Limb (tissue), 2 donors: ENCODE results near the gene PAH.

Experiments
- DNase-seq, 2 donors: peaks; one replicate each; pipeline ENCODE4 v3.0.0-alpha.2; 2016; ENCODE audit errors: extremely low spot score in 2 of 2

The PAH gene

DNA sequence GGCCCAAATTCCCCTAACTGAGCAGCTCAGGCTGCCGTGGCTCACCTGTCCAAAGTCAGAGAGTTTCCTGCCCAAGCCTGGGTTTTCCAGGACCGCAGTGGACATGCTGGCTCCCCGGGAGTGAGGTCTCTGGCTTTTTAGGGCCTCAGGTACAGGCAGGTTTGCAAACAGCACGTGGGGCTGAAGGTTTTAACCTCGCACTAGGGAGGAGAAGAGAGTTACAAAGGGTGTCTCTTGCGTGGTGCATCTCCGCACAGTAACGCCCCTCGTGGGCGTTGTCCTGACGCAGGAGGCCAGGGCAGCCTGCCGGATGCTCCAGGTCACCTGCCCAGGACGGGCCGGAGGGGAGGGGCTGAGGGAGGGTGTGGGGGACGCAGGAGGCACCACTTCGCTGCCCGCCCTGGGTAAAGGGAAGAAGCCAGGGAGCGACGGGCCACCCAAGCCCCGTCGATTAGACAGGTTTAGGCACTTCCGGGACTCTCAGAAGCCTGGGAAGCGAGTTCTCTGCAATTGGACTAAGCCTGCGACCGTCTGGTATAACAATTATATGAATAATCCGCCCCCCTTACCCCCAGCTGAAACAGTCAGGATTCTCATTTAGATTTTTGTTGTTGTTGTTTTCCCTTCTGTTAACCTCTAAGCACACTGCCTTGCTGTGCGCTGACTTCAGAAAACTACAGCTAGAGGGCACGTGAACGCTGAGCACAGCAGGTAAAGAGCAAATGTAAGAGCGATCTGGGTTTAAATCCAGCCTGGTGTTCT, at the start of gene PAH:
TSS of gene PAH (minus strand) at position 219 of the 762 bp plus-strand sequence. CDS start at position 105, 114 bp downstream.
- no peak for DNase-seq

DNA sequence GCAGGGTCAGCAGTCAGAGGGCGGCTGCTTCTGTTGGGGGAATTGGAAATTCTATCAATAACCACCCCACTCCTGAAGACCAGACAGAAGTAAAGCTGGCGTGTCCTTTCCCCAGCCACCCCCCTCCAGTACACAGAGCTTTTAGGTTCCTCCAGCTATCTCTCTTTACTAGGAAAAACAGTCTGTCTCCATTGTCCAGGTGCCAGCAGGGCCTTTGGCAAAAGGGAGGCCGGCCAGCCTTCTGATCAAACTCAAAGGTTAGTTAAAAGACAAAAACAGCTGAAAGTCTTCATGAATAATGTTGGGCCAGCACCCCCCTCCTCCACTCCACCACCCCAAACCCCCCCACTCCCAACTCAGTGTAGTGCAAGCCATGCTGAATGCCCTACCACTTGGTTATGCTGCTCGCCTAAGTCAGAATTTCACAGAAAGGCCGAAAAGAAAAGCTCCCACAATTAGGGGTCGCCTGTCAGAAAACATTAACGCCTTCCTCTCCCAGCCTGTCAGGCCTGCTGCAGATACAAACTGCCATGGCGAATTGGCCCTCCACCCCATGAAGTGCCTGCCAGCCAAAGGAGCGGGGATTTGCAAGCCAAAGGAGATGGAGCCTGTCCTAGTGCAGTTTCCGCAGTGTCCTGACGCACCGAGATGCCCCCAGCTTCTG, 49.3 kb upstream of the PAH start:
- DNase-seq = no peak

DNA sequence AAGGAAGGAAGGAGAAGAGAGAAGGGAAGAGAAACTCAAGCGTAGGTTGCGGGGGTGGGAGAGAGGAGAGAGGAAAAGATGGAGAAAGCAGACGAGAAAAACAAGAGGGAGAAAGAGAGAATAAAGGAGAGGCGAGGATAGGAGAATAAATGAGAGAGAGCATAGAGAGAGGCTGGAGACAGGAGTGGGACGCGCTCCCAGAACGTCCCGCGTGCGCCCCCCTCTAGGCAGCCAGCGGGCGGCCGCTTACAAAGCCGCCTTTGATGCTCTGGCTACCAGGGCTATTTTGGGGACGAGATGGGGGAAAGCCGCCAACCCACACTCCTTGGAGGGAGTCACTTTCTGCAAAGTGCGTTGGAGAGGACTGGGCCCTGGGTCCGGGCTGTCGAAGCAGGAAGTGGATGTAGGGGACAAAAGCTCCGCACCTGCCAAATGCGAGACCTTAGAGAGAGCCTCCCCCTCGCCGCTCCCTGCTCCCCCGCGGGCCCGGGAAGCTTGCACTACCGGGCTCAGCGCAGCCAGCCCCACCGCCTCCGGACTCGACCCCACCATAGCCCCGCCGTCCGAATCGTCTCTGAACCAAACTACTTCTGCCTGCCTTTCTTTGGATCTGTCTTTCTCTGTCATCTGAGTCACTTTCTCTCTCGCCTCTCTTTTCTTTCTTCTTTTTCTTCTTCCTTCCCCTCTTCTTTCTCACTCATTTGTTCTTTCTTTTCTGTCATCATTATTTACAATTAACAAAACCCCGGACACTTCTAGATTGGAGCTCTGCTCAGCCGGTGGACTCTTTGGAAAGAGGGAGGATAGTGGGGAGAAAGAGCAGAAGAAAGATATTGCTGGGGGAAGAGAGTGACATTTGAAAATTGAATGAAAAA, 48.5 kb upstream of the PAH start:
- peak in 1 of 2 donors; percentile 51 for DNase-seq

DNA sequence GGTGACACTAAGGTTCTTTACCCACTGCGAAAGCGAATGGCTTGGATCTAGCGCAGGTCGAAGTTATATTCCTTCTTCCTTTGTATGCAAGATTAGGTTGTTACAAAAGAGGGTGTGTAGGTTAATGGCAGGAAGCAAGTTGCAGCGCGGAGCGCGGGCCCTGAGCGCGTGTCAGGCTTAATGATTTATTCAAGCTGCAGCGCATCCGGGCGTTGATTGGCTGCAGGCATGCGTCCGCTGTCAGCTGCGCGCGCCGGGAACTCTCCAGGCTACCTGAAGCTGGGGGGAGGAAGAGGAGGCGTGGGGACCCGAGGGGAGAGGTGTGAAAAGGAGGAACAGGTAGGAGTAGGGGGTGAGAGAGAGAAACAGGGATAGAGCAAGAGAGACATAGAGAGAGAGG, 47.8 kb upstream of the PAH start:
- peak in 1 of 2 donors; percentile 60 for DNase-seq

DNA sequence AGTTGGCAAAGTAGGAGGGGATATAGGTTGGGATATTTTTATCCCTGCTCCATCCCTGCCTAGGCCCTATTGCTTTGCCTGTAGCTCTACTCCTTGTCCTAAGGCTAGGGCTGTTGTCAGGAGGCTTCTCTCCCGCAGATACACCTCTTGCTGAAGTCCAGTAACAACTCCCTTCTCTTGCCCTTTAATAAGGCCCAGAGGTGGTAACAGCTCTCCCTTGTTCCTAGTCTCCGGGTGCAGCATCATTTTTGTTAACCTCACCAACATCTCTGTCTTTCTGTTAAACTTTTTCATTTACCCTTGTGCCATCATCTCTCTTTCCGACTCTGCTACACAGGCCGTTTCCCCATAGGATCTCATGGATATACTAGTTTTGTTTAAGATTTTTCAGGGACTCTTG, 46.8 kb upstream of the PAH start:
- DNase-seq = no peak

DNA sequence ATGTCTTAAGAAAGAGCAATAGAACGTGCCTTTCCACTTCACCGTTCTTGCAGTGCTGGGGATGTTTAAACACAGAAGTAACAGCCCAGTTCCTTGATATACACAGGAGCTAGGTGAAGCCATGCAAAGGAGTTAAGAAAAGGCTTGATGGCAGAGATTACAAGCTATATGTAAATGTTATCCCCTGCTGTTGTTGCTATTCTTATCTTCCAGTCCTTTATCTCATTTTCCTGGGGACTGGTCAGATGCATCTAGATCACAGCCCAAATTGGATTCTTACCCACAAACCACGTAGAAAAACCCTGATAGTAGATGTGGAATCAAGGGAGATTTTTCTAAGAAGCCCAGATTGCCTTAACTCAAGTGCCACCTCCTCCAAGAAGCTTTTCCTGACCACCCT, 45.9 kb upstream of the PAH start:
- no peak for DNase-seq

DNA sequence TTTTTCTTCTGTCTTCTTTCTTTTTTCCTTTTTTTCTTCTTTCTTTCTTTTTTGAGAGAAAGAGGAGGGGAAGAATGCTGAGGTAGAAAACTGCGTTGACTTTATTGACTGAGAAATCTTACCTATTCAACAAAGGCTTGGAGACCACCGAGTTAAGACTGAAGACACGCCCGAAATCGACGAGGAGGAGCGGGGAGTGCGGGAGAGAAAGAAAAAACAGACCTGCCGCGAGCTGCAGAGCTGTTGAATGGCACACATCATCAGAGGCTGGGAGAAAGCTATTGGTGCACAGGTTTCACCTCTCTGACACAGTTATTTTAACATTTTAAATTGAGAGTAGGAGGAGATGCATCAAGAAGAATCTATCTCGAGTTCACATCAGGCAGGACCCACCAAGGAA, 45.5 kb upstream of the PAH start:
- DNase-seq = no peak

DNA sequence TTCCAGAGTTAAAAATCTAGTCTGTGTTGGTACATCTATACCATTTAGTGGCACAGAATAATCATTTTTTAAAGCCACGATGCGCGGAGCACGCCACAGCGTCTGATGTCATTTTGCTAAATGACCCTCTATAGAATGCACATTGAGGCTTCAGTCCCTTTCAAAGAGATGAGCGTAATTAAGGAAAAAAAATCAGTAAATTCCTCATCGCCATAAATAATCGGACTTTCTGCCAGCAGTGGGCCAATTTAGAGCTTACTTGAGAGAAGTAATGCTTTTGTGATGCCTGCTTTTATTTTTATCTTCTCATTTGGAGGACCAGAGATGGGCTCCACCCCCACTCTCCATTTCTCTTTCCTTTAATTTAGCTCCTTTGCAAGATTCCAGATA, 44.4 kb upstream of the PAH start:
- no peak for DNase-seq

DNA sequence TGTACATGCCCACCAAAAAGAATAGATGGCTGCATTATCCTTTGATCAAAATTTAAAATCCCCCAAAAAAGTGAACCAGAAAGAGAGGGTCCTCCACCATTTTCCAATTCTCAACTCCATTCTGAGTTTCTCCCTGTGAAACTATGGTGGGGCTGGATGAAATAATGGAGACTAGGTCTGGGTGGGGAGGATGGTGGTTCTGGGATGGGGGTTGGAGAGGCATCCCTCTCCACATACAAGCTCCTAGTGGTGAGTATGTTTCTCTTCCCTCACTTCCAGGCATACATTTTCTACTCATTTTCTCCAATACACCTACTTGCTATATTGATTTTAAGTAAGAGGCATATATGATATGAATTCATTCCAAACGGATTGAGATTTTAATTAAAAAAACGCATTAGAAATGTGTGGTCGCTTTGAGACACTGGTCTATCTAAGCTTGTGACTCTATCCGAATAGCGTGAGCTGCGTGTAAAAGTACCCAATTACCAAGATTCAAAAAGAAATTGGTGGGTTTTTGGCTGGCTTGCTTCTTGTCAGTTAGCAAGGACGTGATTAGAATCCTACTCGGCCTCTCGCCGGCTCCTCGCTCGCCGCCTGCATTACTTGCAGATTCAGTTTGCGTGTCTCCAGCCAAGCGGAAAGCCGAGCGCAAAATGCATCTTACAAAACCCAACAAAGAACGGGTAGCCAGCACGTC, 43.9 kb upstream of the PAH start:
- peak in 1 of 2 donors; percentile 66 for DNase-seq

DNA sequence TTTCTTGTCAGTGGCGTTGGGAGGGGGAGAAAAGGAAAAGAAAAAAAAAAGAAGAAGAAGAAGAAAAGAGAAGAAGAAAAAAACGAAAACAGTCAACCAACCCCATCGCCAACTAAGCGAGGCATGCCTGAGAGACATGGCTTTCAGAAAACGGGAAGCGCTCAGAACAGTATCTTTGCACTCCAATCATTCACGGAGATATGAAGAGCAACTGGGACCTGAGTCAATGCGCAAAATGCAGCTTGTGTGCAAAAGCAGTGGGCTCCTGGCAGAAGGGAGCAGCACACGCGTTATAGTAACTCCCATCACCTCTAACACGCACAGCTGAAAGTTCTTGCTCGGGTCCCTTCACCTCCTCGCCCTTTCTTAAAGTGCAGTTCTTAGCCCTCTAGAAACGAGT, 42.3 kb upstream of the PAH start:
- DNase-seq = no peak

DNA sequence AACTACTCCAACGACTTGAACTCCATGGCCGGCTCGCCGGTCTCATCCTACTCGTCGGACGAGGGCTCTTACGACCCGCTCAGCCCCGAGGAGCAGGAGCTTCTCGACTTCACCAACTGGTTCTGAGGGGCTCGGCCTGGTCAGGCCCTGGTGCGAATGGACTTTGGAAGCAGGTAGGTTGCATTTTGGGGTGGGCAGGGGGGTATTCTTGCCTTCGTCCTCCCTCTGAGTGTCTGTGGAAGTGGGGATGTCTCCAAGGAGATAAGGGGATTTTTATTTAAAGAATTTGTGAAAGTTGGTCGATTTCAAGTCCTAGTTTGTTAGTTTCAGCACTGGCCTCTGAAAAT, 41.8 kb upstream of the PAH start:
- DNase-seq = no peak

DNA sequence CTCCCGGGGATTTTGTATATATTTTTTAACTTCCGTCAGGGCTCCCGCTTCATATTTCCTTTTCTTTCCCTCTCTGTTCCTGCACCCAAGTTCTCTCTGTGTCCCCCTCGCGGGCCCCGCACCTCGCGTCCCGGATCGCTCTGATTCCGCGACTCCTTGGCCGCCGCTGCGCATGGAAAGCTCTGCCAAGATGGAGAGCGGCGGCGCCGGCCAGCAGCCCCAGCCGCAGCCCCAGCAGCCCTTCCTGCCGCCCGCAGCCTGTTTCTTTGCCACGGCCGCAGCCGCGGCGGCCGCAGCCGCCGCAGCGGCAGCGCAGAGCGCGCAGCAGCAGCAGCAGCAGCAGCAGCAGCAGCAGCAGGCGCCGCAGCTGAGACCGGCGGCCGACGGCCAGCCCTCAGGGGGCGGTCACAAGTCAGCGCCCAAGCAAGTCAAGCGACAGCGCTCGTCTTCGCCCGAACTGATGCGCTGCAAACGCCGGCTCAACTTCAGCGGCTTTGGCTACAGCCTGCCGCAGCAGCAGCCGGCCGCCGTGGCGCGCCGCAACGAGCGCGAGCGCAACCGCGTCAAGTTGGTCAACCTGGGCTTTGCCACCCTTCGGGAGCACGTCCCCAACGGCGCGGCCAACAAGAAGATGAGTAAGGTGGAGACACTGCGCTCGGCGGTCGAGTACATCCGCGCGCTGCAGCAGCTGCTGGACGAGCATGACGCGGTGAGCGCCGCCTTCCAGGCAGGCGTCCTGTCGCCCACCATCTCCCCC, 41.2 kb upstream of the PAH start:
- DNase-seq = peak; percentile 32 to 71

DNA sequence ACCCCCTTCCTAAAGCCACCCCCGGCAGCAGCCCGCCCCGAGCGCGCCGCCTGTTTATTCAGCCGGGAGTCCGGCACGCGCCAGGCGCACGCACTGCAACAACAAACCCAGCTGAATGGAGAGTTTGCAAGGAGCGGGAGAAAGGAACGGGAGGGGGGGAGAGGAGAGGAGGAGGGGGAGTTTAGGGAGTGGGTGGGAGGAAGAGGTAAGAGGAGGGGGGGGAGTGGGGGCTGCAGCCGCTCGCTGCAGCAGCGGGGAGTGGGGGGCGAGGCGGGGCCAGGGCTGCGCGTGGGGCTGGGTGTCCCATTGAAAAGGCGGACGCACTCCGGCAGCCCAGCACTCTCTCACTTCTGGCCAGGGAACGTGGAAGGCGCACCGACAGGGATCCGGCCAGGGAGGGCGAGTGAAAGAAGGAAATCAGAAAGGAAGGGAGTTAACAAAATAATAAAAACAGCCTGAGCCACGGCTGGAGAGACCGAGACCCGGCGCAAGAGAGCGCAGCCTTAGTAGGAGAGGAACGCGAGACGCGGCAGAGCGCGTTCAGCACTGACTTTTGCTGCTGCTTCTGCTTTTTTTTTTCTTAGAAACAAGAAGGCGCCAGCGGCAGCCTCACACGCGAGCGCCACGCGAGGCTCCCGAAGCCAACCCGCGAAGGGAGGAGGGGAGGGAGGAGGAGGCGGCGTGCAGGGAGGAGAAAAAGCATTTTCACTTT, 40.5 kb upstream of the PAH start, which contains the start of gene ASCL1:
TSS of gene ASCL1 (plus strand) at position 336 of the 712 bp plus-strand sequence. CDS start 571 bp downstream, outside the sequence.
- peak in 1 of 2 donors; percentile 76 for DNase-seq

DNA sequence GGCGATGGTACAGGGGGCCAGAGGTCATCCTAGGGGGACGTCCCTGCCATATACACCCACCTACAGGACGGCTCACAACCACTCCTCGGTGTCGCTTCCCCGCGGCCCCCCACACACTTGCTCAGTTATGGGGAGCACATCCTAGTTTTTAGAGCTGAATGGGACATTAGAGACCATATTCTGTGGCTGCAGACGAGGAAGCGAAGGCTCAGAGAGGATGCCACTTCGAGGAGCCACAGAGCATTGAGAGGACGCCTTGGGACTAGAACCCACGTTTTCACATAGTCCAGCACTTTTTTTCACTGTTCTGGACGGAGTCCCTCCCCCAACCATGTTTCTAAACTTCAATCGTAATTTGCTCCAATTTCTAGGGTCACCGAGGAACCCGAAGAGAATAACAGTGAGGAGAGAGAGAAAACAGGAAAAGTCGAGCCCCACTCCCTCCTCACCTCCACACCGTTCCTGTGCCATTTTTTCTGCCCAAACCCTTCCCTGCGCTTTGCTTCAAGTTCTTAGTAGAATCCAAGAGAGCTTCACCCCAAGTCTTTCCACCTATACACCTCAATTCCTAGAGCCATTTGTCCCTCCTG, 39.8 kb upstream of the PAH start:
- DNase-seq = no peak

DNA sequence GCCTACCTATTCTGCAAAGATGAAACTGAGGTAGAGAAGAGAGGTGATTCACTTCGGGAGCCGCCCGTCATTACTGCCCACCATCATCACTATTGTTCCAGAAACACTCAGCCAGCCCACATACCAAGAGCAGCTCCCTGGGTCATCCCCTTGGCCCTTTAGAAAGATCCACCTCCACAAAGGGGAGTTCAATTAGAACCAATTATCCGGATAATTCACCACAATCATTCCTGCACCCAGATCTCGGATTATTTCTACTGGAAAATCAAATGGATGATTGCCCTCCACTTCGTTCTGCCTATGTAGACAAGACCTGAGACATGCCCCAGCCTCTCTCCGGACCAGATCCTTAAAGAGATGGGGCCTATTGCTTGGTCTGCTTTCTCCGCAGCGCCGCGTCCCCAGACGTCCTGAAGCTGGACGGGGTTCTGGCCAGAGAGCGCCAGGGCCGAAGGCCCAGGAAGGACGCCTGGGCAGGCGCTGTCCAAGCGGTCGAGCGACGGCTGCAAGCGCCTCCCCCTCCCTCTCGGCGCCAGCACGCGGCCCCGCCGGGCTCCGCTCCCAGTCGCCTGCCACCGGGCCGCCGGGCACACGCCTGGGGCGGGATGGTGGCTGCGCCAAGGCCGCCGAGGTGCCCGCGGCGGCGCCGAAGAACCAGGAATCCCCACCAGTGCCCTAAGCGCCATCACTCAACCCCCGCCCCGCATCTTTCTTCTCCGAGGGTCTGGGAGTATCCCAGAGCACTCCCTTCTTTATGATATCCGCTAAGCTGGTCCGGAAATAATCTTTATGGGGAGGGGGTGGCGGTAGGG, 39.1 kb upstream of the PAH start:
- peak in 1 of 2 donors; percentile 44 for DNase-seq

DNA sequence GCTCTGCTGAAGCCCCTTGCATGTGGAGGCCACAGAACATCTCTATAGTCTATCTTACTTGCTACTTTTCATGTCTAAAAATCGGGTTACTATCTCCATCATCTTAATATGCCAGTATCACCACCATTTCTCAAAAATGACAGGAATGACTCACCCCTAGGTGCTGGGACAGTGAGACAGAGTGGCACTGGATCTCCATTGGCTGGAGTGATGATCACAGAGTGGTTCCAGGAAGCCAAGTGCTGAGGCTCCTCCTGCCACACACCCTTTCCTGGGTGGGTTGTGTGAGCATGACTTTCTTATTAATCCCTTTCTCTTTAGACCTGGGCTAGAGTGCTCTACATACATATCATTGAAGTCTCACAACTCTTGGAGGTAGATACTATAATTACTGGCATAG, 37.1 kb upstream of the PAH start:
- no peak for DNase-seq

DNA sequence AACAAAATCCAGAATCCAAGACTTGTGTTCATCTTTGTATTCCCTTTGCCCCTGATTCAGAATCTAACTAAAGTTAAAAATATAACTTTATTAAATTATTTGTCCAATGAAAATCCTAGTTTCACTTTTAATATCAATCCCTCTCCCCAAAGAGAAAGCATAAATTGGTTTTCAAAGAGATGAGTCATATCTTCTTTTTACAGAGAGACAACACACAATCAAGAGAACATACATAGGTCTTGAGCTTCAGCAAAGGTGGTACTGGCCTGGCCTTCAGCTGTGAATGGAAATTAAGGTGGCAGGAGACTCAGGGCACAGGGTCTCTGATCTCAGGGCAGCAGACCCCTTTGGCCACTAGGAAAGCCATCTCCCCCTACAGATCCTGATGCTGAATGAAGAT, 36.2 kb upstream of the PAH start:
- DNase-seq = no peak

DNA sequence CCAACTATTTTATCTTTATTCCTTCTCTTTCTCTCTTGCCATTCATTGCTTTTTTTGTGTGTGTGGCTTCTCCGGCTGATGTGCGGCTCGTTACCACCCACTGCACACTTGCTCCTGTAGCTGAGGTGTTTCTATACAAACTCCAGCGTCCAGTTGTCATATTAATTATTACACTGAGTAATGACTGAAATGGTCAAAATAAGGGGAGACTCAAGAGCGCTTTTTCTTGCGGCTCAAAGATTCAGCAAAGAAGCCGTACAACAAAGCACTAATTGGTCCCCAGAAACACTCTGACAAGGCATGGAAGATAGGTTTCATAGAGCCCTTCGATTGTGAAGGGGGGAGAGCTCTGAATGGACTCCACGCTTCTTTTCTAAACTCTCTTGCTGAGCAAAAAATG, 34.8 kb upstream of the PAH start:
- no peak for DNase-seq
